H9 (cell line): ENCODE results near the gene KIF16B. TPM values are rescaled to one million over a fixed set of nuclear protein-coding genes. Genes with fewer than 3 reads are reported as not detected.

ENCODE experiments used
- DNase-seq: peaks from one replicate; pipeline ENCODE4 v3.0.0-alpha.2; 2017
- H2AFZ ChIP-seq: one replicate; pipeline ENCODE4 v1.6.1; 2013; ENCODE audit warnings: mild to moderate bottlenecking, low read length, control low read depth, moderate library complexity
- H2AK5ac ChIP-seq: 2 replicates; pipeline ENCODE4 v1.6.1; 2013; ENCODE audit warnings: low read length, control low read depth, mixed read lengths; ENCODE audit not compliant: insufficient read length
- H2BK120ac ChIP-seq: one replicate; pipeline ENCODE4 v1.6.1; 2013; ENCODE audit warnings: low read depth, mild to moderate bottlenecking, low read length, control low read depth, inconsistent platforms; ENCODE audit not compliant: poor library complexity, severe bottlenecking
- H2BK12ac ChIP-seq: 2 replicates; pipeline ENCODE4 v1.6.1; 2013; ENCODE audit warnings: low read length, control low read depth, mixed read lengths, low read depth; ENCODE audit not compliant: insufficient read length
- H2BK15ac ChIP-seq: 2 replicates; pipeline ENCODE4 v1.6.1; 2013; ENCODE audit warnings: low read depth, low read length, control low read depth
- H2BK20ac ChIP-seq: one replicate; pipeline ENCODE4 v1.6.1; 2013; ENCODE audit warnings: low read depth, mild to moderate bottlenecking, low read length, control low read depth, inconsistent platforms; ENCODE audit not compliant: poor library complexity, severe bottlenecking
- H2BK5ac ChIP-seq: 2 replicates; pipeline ENCODE4 v1.6.1; 2013; ENCODE audit warnings: low read length, control low read depth, mixed read lengths; ENCODE audit not compliant: insufficient read length
- H3K14ac ChIP-seq: 2 replicates; pipeline ENCODE4 v1.6.1; 2013; ENCODE audit warnings: low read length, control low read depth; ENCODE audit not compliant: insufficient read depth
- H3K18ac ChIP-seq: 2 replicates; pipeline ENCODE4 v1.6.1; 2013; ENCODE audit warnings: low read depth, mild to moderate bottlenecking, mixed read lengths, low read length, control low read depth; ENCODE audit not compliant: insufficient read length
- H3K23ac ChIP-seq: 2 replicates; pipeline ENCODE4 v1.6.1; 2013; ENCODE audit warnings: low read length, control low read depth, mixed read lengths, low read depth; ENCODE audit not compliant: insufficient read length
- H3K23me2 ChIP-seq: 2 replicates; pipeline ENCODE4 v1.6.1; 2013; ENCODE audit warnings: low read depth, mild to moderate bottlenecking, mixed read lengths, low read length, control low read depth; ENCODE audit not compliant: insufficient read length, poor library complexity, severe bottlenecking
- H3K27ac ChIP-seq: 2 replicates; pipeline ENCODE4 v1.5.1; 2013; ENCODE audit warnings: low read length, control low read depth, mixed read lengths, low read depth; ENCODE audit not compliant: insufficient read length
- H3K27me3 ChIP-seq: 2 replicates; pipeline ENCODE4 v1.6.1; 2013; ENCODE audit warnings: low read length, control low read depth, inconsistent platforms; ENCODE audit not compliant: insufficient read depth
- H3K4ac ChIP-seq: 2 replicates; pipeline ENCODE4 v1.6.1; 2013; ENCODE audit warnings: low read depth, mild to moderate bottlenecking, control low read depth, inconsistent platforms, low read length, moderate library complexity
- H3K4me1 ChIP-seq: 2 replicates; pipeline ENCODE4 v1.6.1; 2013; ENCODE audit warnings: low read length, control low read depth, inconsistent platforms; ENCODE audit not compliant: insufficient read depth
- H3K4me2 ChIP-seq: 2 replicates; pipeline ENCODE4 v1.6.1; 2013; ENCODE audit warnings: low read length, control low read depth, mixed read lengths; ENCODE audit not compliant: insufficient read length, insufficient read depth
- H3K56ac ChIP-seq: 2 replicates; pipeline ENCODE4 v1.6.1; 2013; ENCODE audit warnings: low read depth, mild to moderate bottlenecking, mixed read lengths, low read length, control low read depth; ENCODE audit not compliant: insufficient read length
- H3K79me1 ChIP-seq: 2 replicates; pipeline ENCODE4 v1.6.1; 2013; ENCODE audit warnings: low read depth, mild to moderate bottlenecking, moderate library complexity, low read length, control low read depth, inconsistent platforms; ENCODE audit not compliant: insufficient read depth, poor library complexity, severe bottlenecking
- H3K79me2 ChIP-seq: 2 replicates; pipeline ENCODE4 v1.6.1; 2013; ENCODE audit warnings: low read length, control low read depth, inconsistent platforms; ENCODE audit not compliant: insufficient read depth
- H3K9ac ChIP-seq: 2 replicates; pipeline ENCODE4 v1.6.1; 2013; ENCODE audit warnings: low read length, control low read depth, mixed read lengths; ENCODE audit not compliant: insufficient read length; ENCODE audit errors: extremely low read depth
- H3K9me3 ChIP-seq: one replicate; pipeline ENCODE4 v1.6.1; 2013; ENCODE audit warnings: low read depth, low read length, inconsistent platforms; ENCODE audit not compliant: control insufficient read depth
- H3T11ph ChIP-seq: one replicate; pipeline ENCODE4 v1.6.1; 2013; ENCODE audit warnings: mild to moderate bottlenecking, low read length, control low read depth, inconsistent platforms
- H4K20me1 ChIP-seq: one replicate; pipeline ENCODE4 v1.6.1; 2013; ENCODE audit not compliant: control insufficient read depth, insufficient read length, insufficient read depth
- H4K5ac ChIP-seq: 2 replicates; pipeline ENCODE4 v1.6.1; 2013; ENCODE audit warnings: low read depth, mild to moderate bottlenecking, mixed read lengths, low read length, control low read depth; ENCODE audit not compliant: insufficient read length
- H4K8ac ChIP-seq: replicated peaks from 2 replicates; pipeline ENCODE4 v1.6.1; 2013; ENCODE audit warnings: low read length, control low read depth, mixed read lengths, low read depth; ENCODE audit not compliant: insufficient read length
- H4K91ac ChIP-seq: 2 replicates; pipeline ENCODE4 v1.6.1; 2013; ENCODE audit warnings: low read depth, mild to moderate bottlenecking, moderate library complexity, mixed read lengths, low read length, control low read depth; ENCODE audit not compliant: insufficient read length
- H3K27ac Mint-ChIP-seq, 3 experiments: 2 replicates in 2 of 3; 3 replicates in 1 of 3; pipeline ENCODE4 v1.8.0; 2020 to 2021; ENCODE audit warnings: mixed read lengths in 3 of 3, mild to moderate bottlenecking in 1 of 3, moderate library complexity in 1 of 3
- H3K27me3 Mint-ChIP-seq: 2 replicates; pipeline ENCODE4 v1.8.0; 2021; ENCODE audit warnings: low read depth, mild to moderate bottlenecking, moderate library complexity, mixed read lengths
- H3K36me3 Mint-ChIP-seq, 3 experiments: 2 replicates in 2 of 3; 3 replicates in 1 of 3; pipeline ENCODE4 v1.8.0; 2020 to 2021; ENCODE audit warnings: low read depth in 3 of 3, mixed read lengths in 3 of 3; ENCODE audit not compliant: insufficient read depth in 1 of 3
- H3K4me1 Mint-ChIP-seq, 2 experiments: 2 replicates each; pipeline ENCODE4 v1.8.0; 2020; ENCODE audit warnings: mixed read lengths in 2 of 2
- H3K4me3 Mint-ChIP-seq, 2 experiments: 2 replicates in 1 of 2; 3 replicates in 1 of 2; pipeline ENCODE4 v1.8.0; 2020 to 2021; ENCODE audit warnings: mild to moderate bottlenecking in 2 of 2, mixed read lengths in 2 of 2, moderate library complexity in 1 of 2
- H3K9me3 Mint-ChIP-seq, 2 experiments: 2 replicates in 1 of 2; 3 replicates in 1 of 2; pipeline ENCODE4 v1.8.0; 2020; ENCODE audit warnings: mild to moderate bottlenecking in 2 of 2, mixed read lengths in 2 of 2, moderate library complexity in 1 of 2
- CTCF ChIP-seq: fragments of 200-600 bp; sonication (generic); conservative IDR thresholded peaks from 3 replicates; pipeline ENCODE4 v1.8.0; 2021; ENCODE audit warnings: antibody characterized with exemption, mild to moderate bottlenecking
- WGBS: extraction: QIAGEN DNeasy Blood & Tissue Kit; methylation state at CpG from one replicate; pipeline ENCODE4 v1.1.7; 2013; ENCODE audit warnings: missing lambda C conversion rate, low lambda C conversion rate, mixed read lengths; ENCODE audit not compliant: insufficient read length; ENCODE audit errors: extremely low coverage; 5-methylcytosine and 5-hydroxymethylcytosine counted together
- total RNA-seq: library from RNA; stranded (reverse); gene quantifications from 2 replicates; pipeline ENCODE4 v1.2.1, GENCODE V29; 2021

Gene KIF16B
- total RNA-seq, 1 experiment from 2014 or later, result 7.4 TPM

- Histone ChIP-seq H3K79me2 (no peaks in the 10 kb centered on the region), H3K27ac (no peak overlapping the region), H3K4me1 (no peaks in the 10 kb centered on the region), H3K18ac (no peak overlapping the region), H3K4me2 (no peak overlapping the region), H3K23ac (no peak overlapping the region), H2BK15ac (no peak overlapping the region), H4K8ac (no peak overlapping the region), H4K91ac (no peak overlapping the region), H3K27me3 (no peaks in the 10 kb centered on the region), H2AFZ (no peak overlapping the region), H2BK12ac (no peak overlapping the region), H3K9me3 (no peaks in the 10 kb centered on the region), H2BK5ac (no peak overlapping the region), H2BK20ac (no peak overlapping the region), H2BK120ac (no peak overlapping the region), H2AK5ac (no peak overlapping the region), H3K56ac (no peak overlapping the region), H3K23me2 (no peaks in the 10 kb centered on the region), H3T11ph (no peak overlapping the region), H4K20me1 (no peaks in the 10 kb centered on the region), H4K5ac (no peak overlapping the region), H3K9ac (no peak overlapping the region), H3K4ac (no peak overlapping the region), H3K79me1 (no peaks in the 10 kb centered on the region), H3K14ac (no peak overlapping the region)
- Mint-ChIP-seq H3K36me3 (peaks cover 6 to 19% (median 8%) of the 10 kb centered on the region in 3 experiments; a peak in 5 of 7 replicates), H3K27ac (no peak overlapping the region), H3K4me1 (no peaks in the 10 kb centered on the region), H3K27me3 (no peaks in the 10 kb centered on the region), H3K9me3 (no peaks in the 10 kb centered on the region), H3K4me3 (no peak overlapping the region)
- DNase-seq, result no peak
- WGBS, result no CpG with 5 or more reads among the region's 7 CpGs
- TF ChIP-seq CTCF, result no peak
These were observed 194.4 kb downstream of the KIF16B start for GRCh38 chr20:16378712-16379370.
